ENCODE data around the gene AKAP4. TPM values are rescaled to one million over a fixed set of nuclear protein-coding genes. Genes with fewer than 3 reads are reported as not detected.

AKAP4 gene
- total RNA-seq, 1 experiment from 2014 or later, result not detected

GRCh38 chrX:50180073-50180940, 20.5 kb downstream of the AKAP4 start:
- Histone ChIP-seq H3K18ac (ENCODE audit: insufficient read length, low read depth, low read length) (no peak overlapping the region), H4K91ac (ENCODE audit: insufficient read length, low read depth, low read length) (no peak overlapping the region), H3T11ph (ENCODE audit: low read length) (no peak overlapping the region), H2BK120ac (ENCODE audit: low read depth, low read length, poor library complexity, severe bottlenecking) (no peak overlapping the region), H3K4me1 (ENCODE audit: insufficient read depth, low read length) (no peaks in the 10 kb centered on the region), H2BK5ac (ENCODE audit: insufficient read length, low read length) (no peak overlapping the region), H4K20me1 (ENCODE audit: control insufficient read depth, insufficient read depth, insufficient read length) (no peaks in the 10 kb centered on the region), H3K4ac (ENCODE audit: low read depth, low read length) (no peak overlapping the region), H3K56ac (ENCODE audit: insufficient read length, low read depth, low read length) (no peak overlapping the region), H3K14ac (ENCODE audit: insufficient read depth, low read length) (no peak overlapping the region), H2BK15ac (ENCODE audit: low read depth, low read length) (no peak overlapping the region), H2BK12ac (ENCODE audit: insufficient read length, low read depth, low read length) (no peak overlapping the region), H3K27me3 (ENCODE audit: insufficient read depth, low read length) (no peaks in the 10 kb centered on the region), H3K4me2 (ENCODE audit: insufficient read depth, insufficient read length, low read length) (no peak overlapping the region), H4K8ac (replicated peaks; ENCODE audit: insufficient read length, low read depth, low read length) (no peak overlapping the region), H2AFZ (ENCODE audit: low read length) (no peak overlapping the region), H3K79me1 (ENCODE audit: insufficient read depth, low read depth, low read length, poor library complexity, severe bottlenecking) (no peaks in the 10 kb centered on the region), H3K23ac (ENCODE audit: insufficient read length, low read depth, low read length) (no peak overlapping the region), H3K27ac (ENCODE audit: insufficient read length, low read depth, low read length) (no peak overlapping the region), H3K23me2 (ENCODE audit: insufficient read length, low read depth, low read length, poor library complexity, severe bottlenecking) (no peaks in the 10 kb centered on the region), H3K9me3 (ENCODE audit: control insufficient read depth, low read depth, low read length) (peaks cover 11% of the 10 kb centered on the region), H2BK20ac (ENCODE audit: low read depth, low read length, poor library complexity, severe bottlenecking) (no peak overlapping the region), H4K5ac (ENCODE audit: insufficient read length, low read depth, low read length) (no peak overlapping the region), H3K9ac (ENCODE audit: extremely low read depth, insufficient read length, low read length) (no peak overlapping the region), H3K79me2 (ENCODE audit: insufficient read depth, low read length) (no peaks in the 10 kb centered on the region), H2AK5ac (ENCODE audit: insufficient read length, low read length) (no peak overlapping the region)
- peaks cover 52 to 57% of the 10 kb centered on the region in 2 experiments for H3K9me3 Mint-ChIP-seq
- peaks cover 6% of the 10 kb centered on the region; the same call in 1 of the 2 replicates for H3K27me3 Mint-ChIP-seq (ENCODE audit: low read depth)
- no CpG with 5 or more reads among the region's 10 CpGs for WGBS (ENCODE audit: extremely low coverage, insufficient read length, low lambda C conversion rate)
- peaks cover 10 to 13% of the 10 kb centered on the region in 2 experiments; a peak in 3 of 4 replicates for H3K4me1 Mint-ChIP-seq
- H3K4me3 Mint-ChIP-seq, result no peak overlapping the region
- TF ChIP-seq CTCF (conservative IDR thresholded peaks at IDR 0.05), result no peak
- no peak for DNase-seq
- peaks cover 0 to 11% (median 0%) of the 10 kb centered on the region in 3 experiments; a peak in 3 of 7 replicates for H3K36me3 Mint-ChIP-seq (ENCODE audit: insufficient read depth in 1 of 3, low read depth in 3 of 3)
- H3K27ac Mint-ChIP-seq, result no peak overlapping the region

All from H9 (cell line).